ENCODE results near the gene PTPN21. TPM values are rescaled to one million over a fixed set of nuclear protein-coding genes. Genes with fewer than 3 reads are reported as not detected.

PTPN21 gene
- polyA plus RNA-seq, 1 of the 3 experiments (the other 2 are of a cell fraction) = 5.6 TPM

DNA sequence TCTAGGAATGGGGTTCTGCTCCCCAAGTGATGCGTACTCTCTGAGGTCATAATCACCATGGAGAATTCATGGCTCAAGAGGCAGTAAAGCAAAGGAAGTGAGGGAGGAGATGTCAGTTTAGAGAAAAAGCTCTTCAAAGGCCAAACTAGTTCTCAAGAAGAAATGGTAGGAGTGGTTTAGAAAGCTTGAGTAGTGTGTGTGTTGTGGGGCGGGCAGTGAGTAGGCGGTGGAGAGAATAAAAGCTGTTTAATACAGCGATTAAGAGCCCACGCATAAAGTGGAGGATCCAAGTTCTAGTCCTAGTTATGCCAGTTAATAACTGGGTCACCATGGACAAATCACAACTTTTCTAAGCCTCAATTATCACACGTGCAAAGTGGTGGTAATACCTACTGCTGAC, 55.6 kb downstream of the PTPN21 start:
- Histone ChIP-seq H3K9ac (no peak overlapping the region), H3K9me3 (no peaks in the 10 kb centered on the region), H3K27ac (ENCODE audit: low read depth in 2 of 2, low read length in 1 of 2) (no peak overlapping the region), H4K20me1 (ENCODE audit: insufficient read depth) (no peaks in the 10 kb centered on the region), H3K4me3 (ENCODE audit: low read depth in 2 of 2, low read length in 1 of 2) (no peak overlapping the region), H2AFZ (ENCODE audit: low read depth) (no peak overlapping the region), H3K4me1 (ENCODE audit: control insufficient read depth in 1 of 2, insufficient read depth in 2 of 2, low read depth in 1 of 2, low read length in 1 of 2) (no peaks in the 10 kb centered on the region), H3F3A (replicated peaks; ENCODE audit: insufficient read depth) (no peaks in the 10 kb centered on the region), H3K9me2 (no peaks in the 10 kb centered on the region), H3K4me2 (no peak overlapping the region), H3K79me2 (ENCODE audit: insufficient read depth) (no peaks in the 10 kb centered on the region), H3K27me3 (ENCODE audit: insufficient read depth) (no peaks in the 10 kb centered on the region), H3K36me3 (replicated peaks in 1 of 2; ENCODE audit: control insufficient read depth in 1 of 2, insufficient read depth in 2 of 2, low read length in 1 of 2) (peaks cover 48 to 55% of the 10 kb centered on the region in 2 experiments)
- 94% methylated on average over 6 of the region's 6 CpGs for WGBS (ENCODE audit: low lambda C conversion rate)
- ChIA-PET CTCF (interaction anchor here (1.2 to 1.9 kb wide), 2 partner anchors 61 to 310 kb away, joined by 4 to 5 read pairs; no protein-coding TSS in a partner anchor), POLR2A (no interaction called here)
- DNase-seq = no peak
- no peak for TF ChIP-seq SIN3A (IDR thresholded peaks at IDR 0.05; ENCODE audit: borderline replicate concordance, low read depth, low read length)

GRCh38 chr14:88496414-88496813, 58.4 kb downstream of the PTPN21 start:
- CTCF ChIA-PET = no interaction called here
- no peak for DNase-seq
- no peak overlapping the region for H3K4me3 ChIP-seq (ENCODE audit: low read depth in 2 of 2, low read length in 1 of 2)
- no peak overlapping the region for H2AFZ ChIP-seq (ENCODE audit: low read depth)
- H3K27ac ChIP-seq (ENCODE audit: low read depth in 2 of 2, low read length in 1 of 2) = no peak overlapping the region
- H3K36me3 ChIP-seq (replicated peaks in 1 of 2; ENCODE audit: control insufficient read depth in 1 of 2, insufficient read depth in 2 of 2, low read length in 1 of 2) = peaks cover 40 to 45% of the 10 kb centered on the region in 2 experiments
- no peak for TF ChIP-seq FOXJ3 (CRISPR knock-in tag; IDR thresholded peaks at IDR 0.05)
- TF ChIP-seq RCOR1 (IDR thresholded peaks at IDR 0.05; ENCODE audit: low read length) = no peak
- TF ChIP-seq POLR2AphosphoS5 (IDR thresholded peaks at IDR 0.05; ENCODE audit: low read depth, low read length) = no peak
- TF ChIP-seq EZH2phosphoT487 (IDR thresholded peaks at IDR 0.05; ENCODE audit: borderline replicate concordance, low read depth) = no peak
- no peak for TF ChIP-seq JUND (IDR thresholded peaks at IDR 0.05)
- no peak for TF ChIP-seq SIN3A (IDR thresholded peaks at IDR 0.05; ENCODE audit: borderline replicate concordance, low read depth, low read length)
- no peak for TF ChIP-seq RXRA (IDR thresholded peaks at IDR 0.05; ENCODE audit: borderline replicate concordance, low read depth)
- no peak for TF ChIP-seq CHD2 (IDR thresholded peaks at IDR 0.05; ENCODE audit: low read length, partially characterized antibody)
- TF ChIP-seq IRF3 (IDR thresholded peaks at IDR 0.05; ENCODE audit: low read depth, low read length) = no peak
- TF ChIP-seq NRF1 (IDR thresholded peaks at IDR 0.05; ENCODE audit: low read depth, low read length) = no peak
- no peak overlapping the region for H3K4me2 ChIP-seq
- no peaks in the 10 kb centered on the region for H3K9me2 ChIP-seq
- no peaks in the 10 kb centered on the region for H3K79me2 ChIP-seq (ENCODE audit: insufficient read depth)
- no peak overlapping the region for H3K9ac ChIP-seq
- no peaks in the 10 kb centered on the region for H3K27me3 ChIP-seq (ENCODE audit: insufficient read depth)
- peaks cover 0 to 3% of the 10 kb centered on the region in 2 experiments; a peak in 1 of 4 replicates for H3K4me1 ChIP-seq (ENCODE audit: control insufficient read depth in 1 of 2, insufficient read depth in 2 of 2, low read depth in 1 of 2, low read length in 1 of 2)
- 94% methylated on average over 3 of the region's 3 CpGs for WGBS (ENCODE audit: low lambda C conversion rate)
- H4K20me1 ChIP-seq (ENCODE audit: insufficient read depth) = no peaks in the 10 kb centered on the region
- H3F3A ChIP-seq (replicated peaks; ENCODE audit: insufficient read depth) = no peaks in the 10 kb centered on the region
- no peaks in the 10 kb centered on the region for H3K9me3 ChIP-seq
- POLR2A ChIA-PET = no interaction called here

Data from SK-N-SH (cell line).